ENCODE measurements around the gene PIM2. TPM values are rescaled to one million over a fixed set of nuclear protein-coding genes. Genes with fewer than 3 reads are reported as not detected.

Gene PIM2
- total and polyA plus RNA-seq, 9 of the 15 experiments (the other 6 are each of a cell fraction or from before 2014, with no cell fraction given), result 67.6 to 191 (median 108) TPM

DNA sequence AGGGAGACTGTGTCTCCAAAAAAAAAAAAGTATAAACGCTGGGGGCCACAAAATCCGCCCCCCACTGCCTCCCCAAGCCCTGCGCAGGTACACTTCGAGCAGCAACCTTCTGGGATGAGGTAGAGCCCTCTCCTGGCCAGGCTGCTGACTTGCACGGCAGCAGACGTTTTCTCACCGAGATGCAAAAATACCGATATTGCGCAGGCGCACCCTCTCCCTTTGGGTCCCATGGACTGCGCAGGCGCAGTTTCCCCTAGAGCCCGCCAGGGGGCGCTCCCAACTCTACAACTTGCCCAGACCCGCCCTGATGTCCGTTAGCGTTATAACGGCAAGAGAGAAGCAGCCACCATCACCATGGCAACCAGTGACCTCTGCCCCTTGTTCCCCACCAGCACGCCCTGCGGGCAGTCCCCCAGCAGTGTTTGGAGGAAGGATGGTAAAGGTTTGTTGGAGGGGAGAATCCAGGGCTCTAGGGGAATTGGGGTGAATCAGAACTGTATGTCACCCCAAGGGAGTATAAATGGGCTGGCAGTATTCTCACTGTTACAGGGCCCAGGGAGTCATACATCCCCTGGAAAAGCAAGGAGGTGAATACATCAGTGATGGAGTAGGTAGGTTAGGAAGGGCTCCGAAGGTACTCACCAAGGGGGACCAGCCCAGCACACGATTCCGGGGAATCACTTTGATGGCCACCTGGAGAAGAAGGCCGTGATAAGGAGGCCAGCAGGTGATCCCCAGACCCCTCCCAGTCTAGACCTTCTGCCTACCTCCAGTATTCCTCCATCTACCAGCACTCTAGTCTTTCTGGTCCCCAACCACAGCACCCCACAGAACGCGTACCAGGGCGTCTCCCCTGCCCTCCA is 1.5 kb downstream of the PIM2 start (continued):
- TF ChIP-seq, protein P1, sequence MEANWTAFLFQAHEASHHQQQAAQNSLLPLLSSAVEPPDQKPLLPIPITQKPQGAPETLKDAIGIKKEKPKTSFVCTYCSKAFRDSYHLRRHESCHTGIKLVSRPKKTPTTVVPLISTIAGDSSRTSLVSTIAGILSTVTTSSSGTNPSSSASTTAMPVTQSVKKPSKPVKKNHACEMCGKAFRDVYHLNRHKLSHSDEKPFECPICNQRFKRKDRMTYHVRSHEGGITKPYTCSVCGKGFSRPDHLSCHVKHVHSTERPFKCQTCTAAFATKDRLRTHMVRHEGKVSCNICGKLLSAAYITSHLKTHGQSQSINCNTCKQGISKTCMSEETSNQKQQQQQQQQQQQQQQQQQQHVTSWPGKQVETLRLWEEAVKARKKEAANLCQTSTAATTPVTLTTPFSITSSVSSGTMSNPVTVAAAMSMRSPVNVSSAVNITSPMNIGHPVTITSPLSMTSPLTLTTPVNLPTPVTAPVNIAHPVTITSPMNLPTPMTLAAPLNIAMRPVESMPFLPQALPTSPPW (CRISPR knock-in tag; IDR thresholded peaks at IDR 0.05), result peak; percentile 56
- TF ChIP-seq SREBF1 (IDR thresholded peaks at IDR 0.05; ENCODE audit: borderline replicate concordance, low read depth, low read length) (0 out of 2 replicates have a peak, but pooled peaks have one; percentile 65), TAF1 (IDR thresholded peaks at IDR 0.05; ENCODE audit: control insufficient read depth, extremely low read depth, insufficient read depth, low read length, severe bottlenecking) (no peak), BCOR (IDR thresholded peaks at IDR 0.05) (no peak), ZNF507 (tag; conservative IDR thresholded peaks at IDR 0.05) (no peak), EP300 (IDR thresholded peaks at IDR 0.05; ENCODE audit: low read length) (peak; percentile 86), FOS (IDR thresholded peaks at IDR 0.05; ENCODE audit: extremely low read depth, insufficient read length) (no peak), KAT8 (IDR thresholded peaks at IDR 0.05; ENCODE audit: low read depth) (no peak), SIN3A (IDR thresholded peaks at IDR 0.05; ENCODE audit: borderline replicate concordance in 2 of 2, control insufficient read depth in 1 of 2, low read depth in 2 of 2, low read length in 2 of 2) (peak; percentile 62 to 88; a peak in 1 of 4 replicates), CBFA2T3 (IDR thresholded peaks at IDR 0.05) (no peak)
- TF ChIP-seq, protein P2, sequence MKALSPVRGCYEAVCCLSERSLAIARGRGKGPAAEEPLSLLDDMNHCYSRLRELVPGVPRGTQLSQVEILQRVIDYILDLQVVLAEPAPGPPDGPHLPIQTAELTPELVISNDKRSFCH (CRISPR knock-in tag; IDR thresholded peaks at IDR 0.05), result no peak
- TF ChIP-seq, protein P2 (tag; IDR thresholded peaks at IDR 0.05), result 0 out of 2 replicates have a peak, but pooled peaks have one; percentile 17
- TF ChIP-seq, protein P3, sequence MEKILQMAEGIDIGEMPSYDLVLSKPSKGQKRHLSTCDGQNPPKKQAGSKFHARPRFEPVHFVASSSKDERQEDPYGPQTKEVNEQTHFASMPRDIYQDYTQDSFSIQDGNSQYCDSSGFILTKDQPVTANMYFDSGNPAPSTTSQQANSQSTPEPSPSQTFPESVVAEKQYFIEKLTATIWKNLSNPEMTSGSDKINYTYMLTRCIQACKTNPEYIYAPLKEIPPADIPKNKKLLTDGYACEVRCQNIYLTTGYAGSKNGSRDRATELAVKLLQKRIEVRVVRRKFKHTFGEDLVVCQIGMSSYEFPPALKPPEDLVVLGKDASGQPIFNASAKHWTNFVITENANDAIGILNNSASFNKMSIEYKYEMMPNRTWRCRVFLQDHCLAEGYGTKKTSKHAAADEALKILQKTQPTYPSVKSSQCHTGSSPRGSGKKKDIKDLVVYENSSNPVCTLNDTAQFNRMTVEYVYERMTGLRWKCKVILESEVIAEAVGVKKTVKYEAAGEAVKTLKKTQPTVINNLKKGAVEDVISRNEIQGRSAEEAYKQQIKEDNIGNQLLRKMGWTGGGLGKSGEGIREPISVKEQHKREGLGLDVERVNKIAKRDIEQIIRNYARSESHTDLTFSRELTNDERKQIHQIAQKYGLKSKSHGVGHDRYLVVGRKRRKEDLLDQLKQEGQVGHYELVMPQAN (IDR thresholded peaks at IDR 0.05; ENCODE audit: borderline replicate concordance), result peak; percentile 20; the same call in 1 of the 2 replicates
- TF ChIP-seq, protein P4, sequence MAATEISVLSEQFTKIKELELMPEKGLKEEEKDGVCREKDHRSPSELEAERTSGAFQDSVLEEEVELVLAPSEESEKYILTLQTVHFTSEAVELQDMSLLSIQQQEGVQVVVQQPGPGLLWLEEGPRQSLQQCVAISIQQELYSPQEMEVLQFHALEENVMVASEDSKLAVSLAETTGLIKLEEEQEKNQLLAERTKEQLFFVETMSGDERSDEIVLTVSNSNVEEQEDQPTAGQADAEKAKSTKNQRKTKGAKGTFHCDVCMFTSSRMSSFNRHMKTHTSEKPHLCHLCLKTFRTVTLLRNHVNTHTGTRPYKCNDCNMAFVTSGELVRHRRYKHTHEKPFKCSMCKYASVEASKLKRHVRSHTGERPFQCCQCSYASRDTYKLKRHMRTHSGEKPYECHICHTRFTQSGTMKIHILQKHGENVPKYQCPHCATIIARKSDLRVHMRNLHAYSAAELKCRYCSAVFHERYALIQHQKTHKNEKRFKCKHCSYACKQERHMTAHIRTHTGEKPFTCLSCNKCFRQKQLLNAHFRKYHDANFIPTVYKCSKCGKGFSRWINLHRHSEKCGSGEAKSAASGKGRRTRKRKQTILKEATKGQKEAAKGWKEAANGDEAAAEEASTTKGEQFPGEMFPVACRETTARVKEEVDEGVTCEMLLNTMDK (IDR thresholded peaks at IDR 0.05; ENCODE audit: borderline replicate concordance, insufficient read depth, low read depth, low read length, poor library complexity, severe bottlenecking), result peak; percentile 98
- TF ChIP-seq, protein P5, sequence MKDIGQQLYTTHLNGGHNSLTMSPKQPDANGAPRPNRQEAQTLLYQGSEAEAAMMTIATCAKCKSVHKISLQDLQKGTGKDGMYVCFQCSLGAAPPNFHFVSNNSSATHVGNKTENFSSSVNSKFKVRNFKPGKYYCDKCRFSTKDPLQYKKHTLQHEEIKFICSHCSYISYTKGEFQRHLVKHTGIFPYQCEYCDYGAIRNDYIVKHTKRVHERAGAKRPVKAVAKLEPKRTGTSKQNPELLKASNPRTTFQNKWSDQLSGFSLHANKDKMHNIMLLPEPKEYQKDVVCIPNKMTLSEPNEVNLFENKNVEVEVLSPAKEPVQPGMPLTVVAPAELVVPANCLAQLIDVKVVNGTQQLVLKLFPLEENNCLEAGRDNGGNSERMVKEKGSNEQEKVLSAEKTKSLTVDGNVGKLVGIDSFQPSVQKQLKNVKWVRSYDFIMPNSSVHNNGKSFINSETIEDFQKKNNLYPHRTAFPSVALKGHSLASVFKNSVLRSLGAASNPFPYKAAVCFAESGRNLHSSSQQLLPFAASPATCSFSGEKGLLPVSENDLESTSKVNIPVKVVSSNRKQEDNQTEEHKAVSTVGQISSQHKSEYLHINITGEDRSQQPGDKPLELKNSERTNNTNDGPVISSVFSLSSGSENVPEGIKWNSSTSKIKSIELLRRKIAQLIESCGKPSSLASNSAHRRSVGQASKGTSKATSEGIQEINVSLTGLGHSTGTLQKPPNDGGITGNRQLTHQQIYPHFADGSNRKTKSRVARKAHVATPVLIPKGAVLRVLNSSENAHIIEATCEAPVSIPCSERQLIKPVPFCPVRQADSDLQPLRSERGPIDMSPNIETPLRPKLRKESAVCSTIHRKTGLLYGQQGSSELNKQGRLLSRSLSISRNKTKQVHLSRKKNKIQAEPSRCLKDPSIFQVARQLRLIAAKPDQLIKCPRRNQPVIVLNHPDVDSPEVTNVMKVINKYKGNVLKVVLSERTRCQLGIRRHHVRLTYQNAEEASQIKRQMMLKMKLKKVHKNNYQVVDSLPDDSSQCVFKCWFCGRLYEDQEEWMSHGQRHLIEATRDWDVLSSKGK (CRISPR knock-in tag; IDR thresholded peaks at IDR 0.05), result no peak

Data from K562 (cell line).